ENCODE data around the gene PAPPA2.
"Not testable (repeated sequence)": the region's sequence is repeated elsewhere in the genome, so short reads cannot be mapped to it uniquely, and the experiment has no call there.

Gene PAPPA2

GRCh38 chr1:176603696-176604095, 140.7 kb downstream of the PAPPA2 start:
- no peak for DNase-seq
- no peak overlapping the region for H3K27ac Mint-ChIP-seq
- no peaks in the 10 kb centered on the region for H3K27me3 Mint-ChIP-seq
- no peaks in the 10 kb centered on the region for H3K4me1 Mint-ChIP-seq
- peaks cover 4 to 6% of the 10 kb centered on the region in 2 donors for H3K9me3 Mint-ChIP-seq
- no peak for ATAC-seq
- no peak overlapping the region for H3K4me3 Mint-ChIP-seq

- DNase-seq (no peak), ATAC-seq (no peak)
- H3K4me1 Mint-ChIP-seq: no peaks in the 10 kb centered on the region
- H3K27ac Mint-ChIP-seq: no peak overlapping the region
- peaks cover 5% of the 10 kb centered on the region for H3K27me3 Mint-ChIP-seq
- peaks cover 6 to 8% of the 10 kb centered on the region in 2 donors for H3K9me3 Mint-ChIP-seq
- H3K4me3 Mint-ChIP-seq: no peak overlapping the region
Measured at GRCh38 chr1:176604461-176604860, 141.5 kb downstream of the PAPPA2 start.

- peaks cover 6 to 8% of the 10 kb centered on the region in 2 donors for H3K9me3 Mint-ChIP-seq
- no peaks in the 10 kb centered on the region for H3K4me1 Mint-ChIP-seq
- H3K27ac Mint-ChIP-seq: no peak overlapping the region
- H3K27me3 Mint-ChIP-seq: peaks cover 8% of the 10 kb centered on the region
- ATAC-seq (no peak), DNase-seq (no peak)
- H3K4me3 Mint-ChIP-seq: no peak overlapping the region
Measured at GRCh38 chr1:176605176-176605575, 142.2 kb downstream of the PAPPA2 start.

GRCh38 chr1:176609556-176610408, 146.8 kb downstream of the PAPPA2 start:
- H3K27me3 Mint-ChIP-seq: peaks cover 8% of the 10 kb centered on the region
- H3K4me3 Mint-ChIP-seq: no peak overlapping the region
- ATAC-seq (no peak), DNase-seq (no peak)
- no peaks in the 10 kb centered on the region for H3K4me1 Mint-ChIP-seq
- peaks cover 0 to 8% of the 10 kb centered on the region in 2 donors for H3K9me3 Mint-ChIP-seq
- H3K27ac Mint-ChIP-seq: no peak overlapping the region

GRCh38 chr1:176612791-176613190, 149.8 kb downstream of the PAPPA2 start:
- DNase-seq: no peak
- H3K4me3 Mint-ChIP-seq: no peak overlapping the region
- no peak for ATAC-seq
- no peak overlapping the region for H3K27ac Mint-ChIP-seq
- H3K9me3 Mint-ChIP-seq: peaks cover 0 to 4% of the 10 kb centered on the region in 2 donors
- peaks cover 8% of the 10 kb centered on the region for H3K27me3 Mint-ChIP-seq
- no peaks in the 10 kb centered on the region for H3K4me1 Mint-ChIP-seq

- H3K27me3 Mint-ChIP-seq: no peaks in the 10 kb centered on the region
- DNase-seq: no peak
- H3K4me1 Mint-ChIP-seq: no peaks in the 10 kb centered on the region
- no peaks in the 10 kb centered on the region for H3K9me3 Mint-ChIP-seq
- no peak overlapping the region for H3K27ac Mint-ChIP-seq
- no peak for ATAC-seq
- no peak overlapping the region for H3K4me3 Mint-ChIP-seq
Measured at GRCh38 chr1:176617881-176618280, 154.9 kb downstream of the PAPPA2 start.

- Mint-ChIP-seq H3K9me3 (peaks cover under 1 to 8% of the 10 kb centered on the region in 2 donors), H3K27me3 (no peaks in the 10 kb centered on the region), H3K4me1 (no peaks in the 10 kb centered on the region), H3K27ac (no peak overlapping the region), H3K4me3 (no peak overlapping the region)
- no peak for ATAC-seq
- no peak for DNase-seq
Measured at GRCh38 chr1:176619261-176619660, 156.3 kb downstream of the PAPPA2 start.

- no peak for DNase-seq
- Mint-ChIP-seq H3K4me3 (no peak overlapping the region), H3K27me3 (no peaks in the 10 kb centered on the region), H3K4me1 (no peaks in the 10 kb centered on the region), H3K27ac (no peak overlapping the region), H3K9me3 (peaks cover 8 to 12% of the 10 kb centered on the region in 2 donors)
- ATAC-seq: no peak
Measured at GRCh38 chr1:176625365-176625764, 162.4 kb downstream of the PAPPA2 start.

- Mint-ChIP-seq H3K4me3 (no peak overlapping the region), H3K9me3 (peaks cover 8 to 12% of the 10 kb centered on the region in 2 donors), H3K27me3 (no peaks in the 10 kb centered on the region), H3K27ac (no peak overlapping the region), H3K4me1 (no peaks in the 10 kb centered on the region)
- DNase-seq (no peak), ATAC-seq (no peak)
Measured at GRCh38 chr1:176626572-176627061, 163.6 kb downstream of the PAPPA2 start.

GRCh38 chr1:176628775-176629174, 165.8 kb downstream of the PAPPA2 start:
- H3K27me3 Mint-ChIP-seq: no peaks in the 10 kb centered on the region
- ATAC-seq (no peak), DNase-seq (no peak)
- H3K9me3 Mint-ChIP-seq: peaks cover 2 to 12% of the 10 kb centered on the region in 2 donors
- no peak overlapping the region for H3K27ac Mint-ChIP-seq
- no peak overlapping the region for H3K4me3 Mint-ChIP-seq
- no peaks in the 10 kb centered on the region for H3K4me1 Mint-ChIP-seq

GRCh38 chr1:176634733-176635132, 171.8 kb downstream of the PAPPA2 start:
- ATAC-seq, H3K27ac Mint-ChIP-seq, H3K27me3 Mint-ChIP-seq, DNase-seq, H3K4me1 Mint-ChIP-seq, H3K4me3 Mint-ChIP-seq, H3K9me3 Mint-ChIP-seq: not testable (repeated sequence)

GRCh38 chr1:176638713-176639526, 175.9 kb downstream of the PAPPA2 start:
- Mint-ChIP-seq H3K27ac (no peak overlapping the region), H3K4me3 (no peak overlapping the region), H3K9me3 (peaks cover 0 to 6% of the 10 kb centered on the region in 2 donors), H3K27me3 (no peaks in the 10 kb centered on the region), H3K4me1 (no peaks in the 10 kb centered on the region)
- ATAC-seq: no peak
- DNase-seq: no peak

GRCh38 chr1:176643536-176643935, 180.6 kb downstream of the PAPPA2 start:
- no peak overlapping the region for H3K27ac Mint-ChIP-seq
- peaks cover 0 to 26% of the 10 kb centered on the region in 2 donors for H3K9me3 Mint-ChIP-seq
- H3K27me3 Mint-ChIP-seq: no peaks in the 10 kb centered on the region
- no peak overlapping the region for H3K4me3 Mint-ChIP-seq
- no peak for ATAC-seq
- DNase-seq: no peak
- no peaks in the 10 kb centered on the region for H3K4me1 Mint-ChIP-seq

GRCh38 chr1:176648556-176648955, 185.6 kb downstream of the PAPPA2 start:
- peaks cover 15 to 46% of the 10 kb centered on the region in 2 donors for H3K9me3 Mint-ChIP-seq
- no peak overlapping the region for H3K4me3 Mint-ChIP-seq
- no peaks in the 10 kb centered on the region for H3K27me3 Mint-ChIP-seq
- DNase-seq (no peak), ATAC-seq (no peak)
- no peak overlapping the region for H3K27ac Mint-ChIP-seq
- H3K4me1 Mint-ChIP-seq: no peaks in the 10 kb centered on the region

GRCh38 chr1:176656257-176656995, 193.5 kb downstream of the PAPPA2 start:
- Mint-ChIP-seq H3K27me3 (no peaks in the 10 kb centered on the region), H3K9me3 (peaks cover 25 to 28% of the 10 kb centered on the region in 2 donors), H3K27ac (no peak overlapping the region), H3K4me1 (no peaks in the 10 kb centered on the region), H3K4me3 (no peak overlapping the region)
- ATAC-seq (no peak), DNase-seq (no peak)

Data from stimulated activated naive CD8-positive, alpha-beta T cell treated with anti-CD3 and anti-CD28 coated beads, Interleukin-15, amount 100 ng/mL, for 72 hours (primary cell).